ENCODE data around the gene GTSE1. TPM values are rescaled to one million over a fixed set of nuclear protein-coding genes. Genes with fewer than 3 reads are reported as not detected.
A peak's percentile ranks its signal among the peaks of the same experiment; 100 is the strongest.

The GTSE1 gene
- total and polyA plus RNA-seq, 2 of the 13 experiments (the other 11 are each of a cell fraction or from before 2014, with no cell fraction given) = 10.7 to 13.5 TPM

DNA sequence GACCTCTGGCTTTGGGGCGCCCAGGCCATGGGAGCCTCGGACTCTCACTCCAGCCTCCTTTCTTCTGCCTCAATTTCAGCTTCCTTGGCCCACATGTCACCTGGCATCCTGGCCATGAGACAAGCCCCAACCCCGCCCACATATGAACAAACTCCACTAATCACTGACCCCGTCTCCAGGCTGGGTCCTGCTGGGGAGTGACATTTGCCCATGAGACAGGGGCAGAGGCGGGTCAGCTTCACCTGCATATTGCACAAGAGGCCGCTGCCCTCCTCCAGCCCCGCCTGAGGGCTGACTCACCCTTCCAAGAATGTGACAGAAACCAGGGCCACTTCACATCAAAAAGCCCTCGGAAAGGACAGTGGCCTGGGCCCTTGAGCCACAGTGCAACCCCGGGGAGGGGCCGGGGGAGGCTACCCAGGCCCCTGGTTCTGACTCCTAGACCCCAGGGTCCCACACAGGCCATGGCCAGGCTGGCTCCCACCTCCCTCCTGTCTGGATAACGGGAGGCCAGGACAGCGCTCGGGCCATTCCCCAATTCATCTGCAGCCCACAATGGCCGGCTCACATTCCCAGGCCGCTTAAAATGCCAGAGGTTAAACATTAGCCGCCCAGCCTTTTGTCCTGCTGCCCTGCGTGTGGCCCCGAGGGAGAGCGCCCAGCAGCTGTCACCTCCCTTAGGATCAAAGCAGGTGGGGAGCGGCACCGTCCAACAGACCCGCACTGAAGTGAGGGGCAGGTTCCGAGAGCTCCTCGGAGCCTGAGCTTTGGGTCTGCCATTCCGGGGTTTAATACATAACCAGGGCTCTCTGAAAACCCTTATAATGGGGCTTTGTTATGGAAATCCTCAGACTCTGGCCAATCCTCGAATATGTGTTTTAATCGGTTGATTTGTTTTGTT is 81.1 kb downstream of the GTSE1 start (continued):
- TF ChIP-seq, protein P1, sequence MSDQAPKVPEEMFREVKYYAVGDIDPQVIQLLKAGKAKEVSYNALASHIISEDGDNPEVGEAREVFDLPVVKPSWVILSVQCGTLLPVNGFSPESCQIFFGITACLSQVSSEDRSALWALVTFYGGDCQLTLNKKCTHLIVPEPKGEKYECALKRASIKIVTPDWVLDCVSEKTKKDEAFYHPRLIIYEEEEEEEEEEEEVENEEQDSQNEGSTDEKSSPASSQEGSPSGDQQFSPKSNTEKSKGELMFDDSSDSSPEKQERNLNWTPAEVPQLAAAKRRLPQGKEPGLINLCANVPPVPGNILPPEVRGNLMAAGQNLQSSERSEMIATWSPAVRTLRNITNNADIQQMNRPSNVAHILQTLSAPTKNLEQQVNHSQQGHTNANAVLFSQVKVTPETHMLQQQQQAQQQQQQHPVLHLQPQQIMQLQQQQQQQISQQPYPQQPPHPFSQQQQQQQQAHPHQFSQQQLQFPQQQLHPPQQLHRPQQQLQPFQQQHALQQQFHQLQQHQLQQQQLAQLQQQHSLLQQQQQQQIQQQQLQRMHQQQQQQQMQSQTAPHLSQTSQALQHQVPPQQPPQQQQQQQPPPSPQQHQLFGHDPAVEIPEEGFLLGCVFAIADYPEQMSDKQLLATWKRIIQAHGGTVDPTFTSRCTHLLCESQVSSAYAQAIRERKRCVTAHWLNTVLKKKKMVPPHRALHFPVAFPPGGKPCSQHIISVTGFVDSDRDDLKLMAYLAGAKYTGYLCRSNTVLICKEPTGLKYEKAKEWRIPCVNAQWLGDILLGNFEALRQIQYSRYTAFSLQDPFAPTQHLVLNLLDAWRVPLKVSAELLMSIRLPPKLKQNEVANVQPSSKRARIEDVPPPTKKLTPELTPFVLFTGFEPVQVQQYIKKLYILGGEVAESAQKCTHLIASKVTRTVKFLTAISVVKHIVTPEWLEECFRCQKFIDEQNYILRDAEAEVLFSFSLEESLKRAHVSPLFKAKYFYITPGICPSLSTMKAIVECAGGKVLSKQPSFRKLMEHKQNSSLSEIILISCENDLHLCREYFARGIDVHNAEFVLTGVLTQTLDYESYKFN (CRISPR knock-in tag; conservative IDR thresholded peaks at IDR 0.05) = peak; percentile 95
- 0 out of 2 replicates have a peak, but pooled peaks have one; percentile 66 for TF ChIP-seq ZNF766 (CRISPR knock-in tag; IDR thresholded peaks at IDR 0.05; ENCODE audit: borderline replicate concordance)
- no peak; the same call in 1 of the 2 replicates for TF ChIP-seq NFYB (CRISPR knock-in tag; IDR thresholded peaks at IDR 0.05)
- peak; percentile 29 for TF ChIP-seq ZNF430 (CRISPR knock-in tag; IDR thresholded peaks at IDR 0.05)
- TF ChIP-seq PLRG1 (conservative IDR thresholded peaks at IDR 0.05) = no peak
- TF ChIP-seq, protein P2, sequence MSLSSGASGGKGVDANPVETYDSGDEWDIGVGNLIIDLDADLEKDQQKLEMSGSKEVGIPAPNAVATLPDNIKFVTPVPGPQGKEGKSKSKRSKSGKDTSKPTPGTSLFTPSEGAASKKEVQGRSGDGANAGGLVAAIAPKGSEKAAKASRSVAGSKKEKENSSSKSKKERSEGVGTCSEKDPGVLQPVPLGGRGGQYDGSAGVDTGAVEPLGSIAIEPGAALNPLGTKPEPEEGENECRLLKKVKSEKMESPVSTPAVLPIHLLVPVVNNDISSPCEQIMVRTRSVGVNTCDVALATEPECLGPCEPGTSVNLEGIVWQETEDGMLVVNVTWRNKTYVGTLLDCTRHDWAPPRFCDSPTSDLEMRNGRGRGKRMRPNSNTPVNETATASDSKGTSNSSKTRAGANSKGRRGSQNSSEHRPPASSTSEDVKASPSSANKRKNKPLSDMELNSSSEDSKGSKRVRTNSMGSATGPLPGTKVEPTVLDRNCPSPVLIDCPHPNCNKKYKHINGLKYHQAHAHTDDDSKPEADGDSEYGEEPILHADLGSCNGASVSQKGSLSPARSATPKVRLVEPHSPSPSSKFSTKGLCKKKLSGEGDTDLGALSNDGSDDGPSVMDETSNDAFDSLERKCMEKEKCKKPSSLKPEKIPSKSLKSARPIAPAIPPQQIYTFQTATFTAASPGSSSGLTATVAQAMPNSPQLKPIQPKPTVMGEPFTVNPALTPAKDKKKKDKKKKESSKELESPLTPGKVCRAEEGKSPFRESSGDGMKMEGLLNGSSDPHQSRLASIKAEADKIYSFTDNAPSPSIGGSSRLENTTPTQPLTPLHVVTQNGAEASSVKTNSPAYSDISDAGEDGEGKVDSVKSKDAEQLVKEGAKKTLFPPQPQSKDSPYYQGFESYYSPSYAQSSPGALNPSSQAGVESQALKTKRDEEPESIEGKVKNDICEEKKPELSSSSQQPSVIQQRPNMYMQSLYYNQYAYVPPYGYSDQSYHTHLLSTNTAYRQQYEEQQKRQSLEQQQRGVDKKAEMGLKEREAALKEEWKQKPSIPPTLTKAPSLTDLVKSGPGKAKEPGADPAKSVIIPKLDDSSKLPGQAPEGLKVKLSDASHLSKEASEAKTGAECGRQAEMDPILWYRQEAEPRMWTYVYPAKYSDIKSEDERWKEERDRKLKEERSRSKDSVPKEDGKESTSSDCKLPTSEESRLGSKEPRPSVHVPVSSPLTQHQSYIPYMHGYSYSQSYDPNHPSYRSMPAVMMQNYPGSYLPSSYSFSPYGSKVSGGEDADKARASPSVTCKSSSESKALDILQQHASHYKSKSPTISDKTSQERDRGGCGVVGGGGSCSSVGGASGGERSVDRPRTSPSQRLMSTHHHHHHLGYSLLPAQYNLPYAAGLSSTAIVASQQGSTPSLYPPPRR (CRISPR knock-in tag; IDR thresholded peaks at IDR 0.05; ENCODE audit: borderline replicate concordance) = peak; percentile 87; the same call in 1 of the 2 replicates
- no peak for TF ChIP-seq PAX8 (CRISPR knock-in tag; IDR thresholded peaks at IDR 0.05; ENCODE audit: borderline replicate concordance)
- TF ChIP-seq SMYD3 (CRISPR knock-in tag; IDR thresholded peaks at IDR 0.05) = 0 out of 2 replicates have a peak, but pooled peaks have one; percentile 42
- TF ChIP-seq RFXANK (CRISPR knock-in tag; IDR thresholded peaks at IDR 0.05) = no peak
- TF ChIP-seq NFRKB (IDR thresholded peaks at IDR 0.05) = no peak
- TF ChIP-seq, protein P3, sequence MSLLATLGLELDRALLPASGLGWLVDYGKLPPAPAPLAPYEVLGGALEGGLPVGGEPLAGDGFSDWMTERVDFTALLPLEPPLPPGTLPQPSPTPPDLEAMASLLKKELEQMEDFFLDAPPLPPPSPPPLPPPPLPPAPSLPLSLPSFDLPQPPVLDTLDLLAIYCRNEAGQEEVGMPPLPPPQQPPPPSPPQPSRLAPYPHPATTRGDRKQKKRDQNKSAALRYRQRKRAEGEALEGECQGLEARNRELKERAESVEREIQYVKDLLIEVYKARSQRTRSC (CRISPR knock-in tag; IDR thresholded peaks at IDR 0.05; ENCODE audit: low read depth) = no peak
- no peak for TF ChIP-seq ZKSCAN5 (CRISPR knock-in tag; IDR thresholded peaks at IDR 0.05)
- TF ChIP-seq, protein P4, sequence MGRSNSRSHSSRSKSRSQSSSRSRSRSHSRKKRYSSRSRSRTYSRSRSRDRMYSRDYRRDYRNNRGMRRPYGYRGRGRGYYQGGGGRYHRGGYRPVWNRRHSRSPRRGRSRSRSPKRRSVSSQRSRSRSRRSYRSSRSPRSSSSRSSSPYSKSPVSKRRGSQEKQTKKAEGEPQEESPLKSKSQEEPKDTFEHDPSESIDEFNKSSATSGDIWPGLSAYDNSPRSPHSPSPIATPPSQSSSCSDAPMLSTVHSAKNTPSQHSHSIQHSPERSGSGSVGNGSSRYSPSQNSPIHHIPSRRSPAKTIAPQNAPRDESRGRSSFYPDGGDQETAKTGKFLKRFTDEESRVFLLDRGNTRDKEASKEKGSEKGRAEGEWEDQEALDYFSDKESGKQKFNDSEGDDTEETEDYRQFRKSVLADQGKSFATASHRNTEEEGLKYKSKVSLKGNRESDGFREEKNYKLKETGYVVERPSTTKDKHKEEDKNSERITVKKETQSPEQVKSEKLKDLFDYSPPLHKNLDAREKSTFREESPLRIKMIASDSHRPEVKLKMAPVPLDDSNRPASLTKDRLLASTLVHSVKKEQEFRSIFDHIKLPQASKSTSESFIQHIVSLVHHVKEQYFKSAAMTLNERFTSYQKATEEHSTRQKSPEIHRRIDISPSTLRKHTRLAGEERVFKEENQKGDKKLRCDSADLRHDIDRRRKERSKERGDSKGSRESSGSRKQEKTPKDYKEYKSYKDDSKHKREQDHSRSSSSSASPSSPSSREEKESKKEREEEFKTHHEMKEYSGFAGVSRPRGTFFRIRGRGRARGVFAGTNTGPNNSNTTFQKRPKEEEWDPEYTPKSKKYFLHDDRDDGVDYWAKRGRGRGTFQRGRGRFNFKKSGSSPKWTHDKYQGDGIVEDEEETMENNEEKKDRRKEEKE (IDR thresholded peaks at IDR 0.05) = no peak
- no peak for TF ChIP-seq ZNF780A (CRISPR knock-in tag; IDR thresholded peaks at IDR 0.05)
- peak; percentile 44; the same call in 1 of the 2 replicates for TF ChIP-seq LCORL (IDR thresholded peaks at IDR 0.05)
- TF ChIP-seq LCORL (CRISPR knock-in tag; IDR thresholded peaks at IDR 0.05) = peak; percentile 99

Data from HepG2 (cell line).